ENCODE results near the gene PIN1.

PIN1 gene

GRCh38 chr19:9883764-9884163, 48.6 kb downstream of the PIN1 start:
- H3K4me3 ChIP-seq (ENCODE audit: low read depth, low read length) = no peak overlapping the region

- H3K4me3 ChIP-seq (ENCODE audit: low read depth, low read length) = no peak overlapping the region
Measured at GRCh38 chr19:9885077-9885552, 50.0 kb downstream of the PIN1 start.

- H3K4me3 ChIP-seq (ENCODE audit: low read depth, low read length) = no peak overlapping the region
Measured at GRCh38 chr19:9891609-9892373, 56.7 kb downstream of the PIN1 start.

All from iPS-11a (cell line).